GM12801 (cell line): ENCODE data around the gene INA.

ENCODE experiments used
- CTCF ChIP-seq: IDR thresholded peaks from one replicate; pipeline ENCODE4 v1.5.1; 2011; ENCODE audit warnings: control low read depth; ENCODE audit not compliant: insufficient read length; ENCODE audit errors: extremely low read depth

The INA gene

GRCh38 chr10:103334567-103334966, 57.6 kb downstream of the INA start:
- TF ChIP-seq CTCF, result no peak

- TF ChIP-seq CTCF, result no peak
Observed at GRCh38 chr10:103336370-103336769, 59.4 kb downstream of the INA start.
